CD4-positive, alpha-beta T cell (primary cell): Measurements from ENCODE around the gene CASP7. TPM values are rescaled to one million over a fixed set of nuclear protein-coding genes. Genes with fewer than 3 reads are reported as not detected.

Experiments used
- ATAC-seq: fragments of 200-7000 bp; cut with Tn5 transposase; one replicate; pipeline ENCODE4 v1.10.0; 2022; ENCODE audit warnings: mild to moderate bottlenecking; ENCODE audit not compliant: poor library complexity
- CTCF ChIA-PET: fragments of 350-600 bp; sonication (Branson Sonifier 250); formaldehyde crosslinking; loops from one replicate; lab custom pipeline; 2021; ENCODE audit warnings: antibody characterized with exemption, inconsistent platforms; lab: Charles Lee
- POLR2A ChIA-PET: fragments of 350-600 bp; sonication (Branson Sonifier 250); formaldehyde crosslinking; loops from one replicate; lab custom pipeline; 2021; ENCODE audit warnings: antibody characterized with exemption, inconsistent platforms; lab: Charles Lee
- DNase-seq, 14 experiments: peaks; one replicate each; pipeline ENCODE4 v3.0.0-alpha.2; 2013 to 2020; ENCODE audit warnings: mixed read lengths in 2 of 14
- H3K27ac ChIP-seq, 2 donors: one replicate each; pipeline versions ENCODE4 v1.5.1 to v1.7.0; 2013; ENCODE audit warnings: low read length in 2 of 2, low read depth in 1 of 2, mild to moderate bottlenecking in 1 of 2
- H3K27me3 ChIP-seq, 2 experiments: 1 replicate in 1 of 2; 2 replicates in 1 of 2; pipeline versions ENCODE4 v1.6.1 to v1.7.0; 2013; ENCODE audit warnings: low read length in 2 of 2, control low read depth in 1 of 2, mild to moderate bottlenecking in 1 of 2, moderate library complexity in 1 of 2; ENCODE audit not compliant: insufficient read depth in 2 of 2, control insufficient read depth in 1 of 2
- H3K36me3 ChIP-seq: one replicate; pipeline ENCODE4 v1.6.1; 2013; ENCODE audit warnings: low read length, control low read depth; ENCODE audit not compliant: insufficient read depth
- H3K4me1 ChIP-seq: one replicate; pipeline ENCODE4 v1.6.1; 2013; ENCODE audit warnings: low read length, control low read depth; ENCODE audit not compliant: insufficient read depth
- H3K4me3 ChIP-seq: one replicate; pipeline ENCODE4 v1.5.1; 2013; ENCODE audit warnings: mild to moderate bottlenecking, low read length, moderate library complexity
- H3K9me3 ChIP-seq, 2 experiments: 1 replicate in 1 of 2; 2 replicates in 1 of 2; pipeline versions ENCODE4 v1.6.1 to v1.7.0; 2013; ENCODE audit warnings: low read length in 2 of 2, mild to moderate bottlenecking in 2 of 2, control low read depth in 1 of 2, moderate library complexity in 1 of 2; ENCODE audit not compliant: control insufficient read depth in 1 of 2, insufficient read depth in 1 of 2
- H3K27ac Mint-ChIP-seq: one replicate; pipeline ENCODE4 v1.8.0; 2020; ENCODE audit warnings: mixed read lengths
- H3K27me3 Mint-ChIP-seq: one replicate; pipeline ENCODE4 v1.8.0; 2021; ENCODE audit warnings: mixed read lengths
- H3K36me3 Mint-ChIP-seq: one replicate; pipeline ENCODE4 v1.8.0; 2021; ENCODE audit warnings: low read depth, mixed read lengths
- H3K4me1 Mint-ChIP-seq: one replicate; pipeline ENCODE4 v1.8.0; 2021; ENCODE audit warnings: low read depth, mixed read lengths
- H3K4me3 Mint-ChIP-seq: one replicate; pipeline ENCODE4 v1.8.0; 2020; ENCODE audit warnings: mild to moderate bottlenecking, mixed read lengths
- H3K9me3 Mint-ChIP-seq: one replicate; pipeline ENCODE4 v1.8.0; 2020; ENCODE audit warnings: mixed read lengths
- intact Hi-C, 2 experiments: fragments of 100-400 bp; cut with DNase I in 1 of 2; cut with micrococcal nuclease in 1 of 2; formaldehyde crosslinking; loops; one replicate each; pipeline versions ENCODE4 v1.15.1 to v1.9.0; 2023 to 2025; cut with DNase I, micrococcal nuclease
- total RNA-seq, 174 experiments: library from RNA in 2 of 174; stranded (reverse) in 2 of 174; gene quantifications; one replicate each; pipeline ENCODE4 v1.2.3 and lab custom pipeline; 2021 to 2026
- TF ChIP-seq, protein P1 (sequence below): fragments of 200-600 bp; IDR thresholded peaks from one replicate; pipeline ENCODE4 v1.8.0; 2022; ENCODE audit warnings: antibody characterized with exemption, mild to moderate bottlenecking

CASP7 gene
- total RNA-seq, 2 experiments from 2014 or later, result 8.5 to 8.6 TPM

DNA sequence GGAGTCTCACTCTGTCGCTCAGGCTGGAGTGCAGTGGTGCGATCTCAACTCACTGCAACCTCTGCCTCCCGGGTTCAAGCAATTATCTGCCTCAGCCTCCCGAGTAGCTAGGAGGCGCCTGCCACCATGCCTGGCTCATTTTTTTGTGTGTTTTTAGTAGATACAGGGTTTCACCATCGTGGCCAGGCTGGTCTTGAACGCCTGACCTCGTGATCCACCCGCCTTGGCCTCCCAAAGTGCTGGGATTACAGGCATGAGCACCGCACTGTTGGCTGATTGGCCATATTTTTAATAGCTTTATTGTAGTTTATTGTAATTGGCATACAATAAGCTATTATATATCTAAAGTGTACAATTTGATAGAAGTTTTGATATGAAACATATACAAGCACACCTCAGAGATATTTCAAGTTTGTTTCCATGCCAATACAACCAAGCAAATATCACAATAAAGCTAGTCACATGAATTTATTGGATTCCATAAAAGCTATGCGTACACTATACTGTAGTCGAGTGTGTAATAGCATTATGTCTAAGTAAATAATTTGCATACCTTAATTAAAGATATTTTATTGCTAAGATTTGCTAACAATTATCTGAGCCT, 77.3 kb downstream of the CASP7 start:
- ATAC-seq (no peak), DNase-seq (no peak)
- TF ChIP-seq, protein P1, sequence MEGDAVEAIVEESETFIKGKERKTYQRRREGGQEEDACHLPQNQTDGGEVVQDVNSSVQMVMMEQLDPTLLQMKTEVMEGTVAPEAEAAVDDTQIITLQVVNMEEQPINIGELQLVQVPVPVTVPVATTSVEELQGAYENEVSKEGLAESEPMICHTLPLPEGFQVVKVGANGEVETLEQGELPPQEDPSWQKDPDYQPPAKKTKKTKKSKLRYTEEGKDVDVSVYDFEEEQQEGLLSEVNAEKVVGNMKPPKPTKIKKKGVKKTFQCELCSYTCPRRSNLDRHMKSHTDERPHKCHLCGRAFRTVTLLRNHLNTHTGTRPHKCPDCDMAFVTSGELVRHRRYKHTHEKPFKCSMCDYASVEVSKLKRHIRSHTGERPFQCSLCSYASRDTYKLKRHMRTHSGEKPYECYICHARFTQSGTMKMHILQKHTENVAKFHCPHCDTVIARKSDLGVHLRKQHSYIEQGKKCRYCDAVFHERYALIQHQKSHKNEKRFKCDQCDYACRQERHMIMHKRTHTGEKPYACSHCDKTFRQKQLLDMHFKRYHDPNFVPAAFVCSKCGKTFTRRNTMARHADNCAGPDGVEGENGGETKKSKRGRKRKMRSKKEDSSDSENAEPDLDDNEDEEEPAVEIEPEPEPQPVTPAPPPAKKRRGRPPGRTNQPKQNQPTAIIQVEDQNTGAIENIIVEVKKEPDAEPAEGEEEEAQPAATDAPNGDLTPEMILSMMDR, result no peak
- no peaks in the 10 kb centered on the region for H3K9me3 ChIP-seq
- no peaks in the 10 kb centered on the region for H3K9me3 Mint-ChIP-seq
- H3K36me3 ChIP-seq, result no peaks in the 10 kb centered on the region
- peaks cover 10% of the 10 kb centered on the region for H3K27me3 Mint-ChIP-seq
- no peak overlapping the region for H3K4me3 ChIP-seq
- H3K36me3 Mint-ChIP-seq, result no peaks in the 10 kb centered on the region
- no peaks in the 10 kb centered on the region for H3K4me1 Mint-ChIP-seq
- peaks cover 0 to 2% of the 10 kb centered on the region in 2 experiments for H3K27me3 ChIP-seq
- CTCF ChIA-PET, result no interaction called here
- no peak overlapping the region for H3K27ac ChIP-seq
- H3K4me1 ChIP-seq, result no peaks in the 10 kb centered on the region
- intact Hi-C loops, result no loop called here
- H3K27ac Mint-ChIP-seq, result no peak overlapping the region
- POLR2A ChIA-PET, result interaction anchor here (1.1 kb wide), 1 partner anchor 31 kb away, joined by 3 read pairs; no protein-coding TSS in a partner anchor
- H3K4me3 Mint-ChIP-seq, result no peak overlapping the region

DNA sequence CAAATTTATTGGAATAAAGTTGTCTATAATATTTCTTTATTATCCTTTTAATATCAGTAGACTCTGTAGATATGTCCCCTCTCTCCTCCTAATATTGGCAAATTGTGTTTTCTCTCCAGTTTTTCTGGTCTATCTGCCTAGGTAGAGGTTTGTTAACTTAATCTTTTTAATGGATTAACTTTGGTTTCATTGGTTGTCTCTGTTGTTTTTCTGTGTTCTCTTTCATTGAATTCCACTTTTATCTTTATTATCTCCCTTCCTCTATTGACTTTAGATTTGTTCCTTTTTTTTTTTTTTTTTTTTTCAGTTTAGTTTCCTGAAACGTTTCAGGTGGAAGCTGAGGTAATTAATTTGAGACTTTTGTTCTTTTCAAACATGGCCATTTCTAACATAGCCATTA, 82.4 kb downstream of the CASP7 start:
- H3K27me3 Mint-ChIP-seq, result peaks cover 14% of the 10 kb centered on the region
- ChIA-PET CTCF (no interaction called here), POLR2A (no interaction called here)
- DNase-seq, result no peak
- peaks cover 6% of the 10 kb centered on the region for H3K9me3 Mint-ChIP-seq
- H3K4me3 ChIP-seq, result no peak overlapping the region
- H3K27ac ChIP-seq, result no peak overlapping the region
- no peak overlapping the region for H3K4me3 Mint-ChIP-seq
- no peaks in the 10 kb centered on the region for H3K36me3 Mint-ChIP-seq
- TF ChIP-seq, protein P1, result no peak
- no peaks in the 10 kb centered on the region for H3K9me3 ChIP-seq
- no peaks in the 10 kb centered on the region for H3K27me3 ChIP-seq
- H3K4me1 ChIP-seq, result no peaks in the 10 kb centered on the region
- no peak for ATAC-seq
- H3K36me3 ChIP-seq, result no peaks in the 10 kb centered on the region
- no peaks in the 10 kb centered on the region for H3K4me1 Mint-ChIP-seq
- no peak overlapping the region for H3K27ac Mint-ChIP-seq
- intact Hi-C loops, result no loop called here

DNA sequence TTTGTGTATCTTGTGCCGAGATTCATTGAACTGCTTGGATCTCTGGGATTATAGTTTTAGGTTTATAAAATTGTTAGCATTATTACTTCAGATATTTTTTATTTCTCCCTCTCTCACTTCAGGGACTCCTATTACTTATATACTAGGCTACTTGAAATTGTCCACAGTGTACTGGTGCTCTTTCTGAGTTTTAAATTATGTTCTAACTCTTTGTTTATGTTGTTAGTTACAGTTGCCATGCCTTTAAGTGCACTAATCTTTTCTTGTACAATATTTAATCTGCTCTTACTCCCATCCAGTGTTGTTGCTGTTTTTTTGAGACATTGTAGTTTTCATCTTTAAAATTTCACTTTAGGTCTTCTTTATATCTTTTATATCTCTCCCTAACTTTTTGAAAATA, 84.9 kb downstream of the CASP7 start:
- H3K27me3 Mint-ChIP-seq, result peaks cover 32% of the 10 kb centered on the region
- CTCF ChIA-PET, result no interaction called here

More for the DNA sequence above, 84.9 kb downstream of the CASP7 start:
- H3K4me1 Mint-ChIP-seq, result no peaks in the 10 kb centered on the region
- TF ChIP-seq, protein P1, result no peak
- Histone ChIP-seq H3K4me1 (no peaks in the 10 kb centered on the region), H3K36me3 (no peaks in the 10 kb centered on the region), H3K27me3 (peaks cover 6 to 7% of the 10 kb centered on the region in 2 experiments), H3K4me3 (no peak overlapping the region), H3K9me3 (no peaks in the 10 kb centered on the region), H3K27ac (no peak overlapping the region)
- no peak overlapping the region for H3K27ac Mint-ChIP-seq
- ATAC-seq (no peak), DNase-seq (no peak)
- peaks cover 6% of the 10 kb centered on the region for H3K9me3 Mint-ChIP-seq
- POLR2A ChIA-PET, result no interaction called here
- no peaks in the 10 kb centered on the region for H3K36me3 Mint-ChIP-seq
- intact Hi-C loops, result no loop called here
- H3K4me3 Mint-ChIP-seq, result no peak overlapping the region
